Prostate gland (tissue), 2 donors: ENCODE measurements around the gene PID1.

ENCODE experiments used
- CTCF ChIP-seq, 4 experiments: fragments of 200-600 bp in 2 of 4; fragments of 450-650 bp in 2 of 4; sonication (generic) in 2 of 4; IDR thresholded peaks; 1 replicate in 3 of 4; 2 replicates in 1 of 4; pipeline ENCODE4 v1.5.1; 2016 to 2019; ENCODE audit warnings: antibody characterized with exemption in 4 of 4, mild to moderate bottlenecking in 2 of 4, moderate library complexity in 2 of 4
- POLR2A ChIP-seq: fragments of 450-650 bp; IDR thresholded peaks from one replicate; pipeline ENCODE4 v1.6.1; 2016; ENCODE audit warnings: antibody characterized with exemption, mild to moderate bottlenecking

GRCh38 chr2:229257985-229258384 is 13.1 kb downstream of the PID1 start:
- no peak for TF ChIP-seq CTCF (IDR thresholded peaks at IDR 0.05)
- TF ChIP-seq POLR2A: no peak
